ENCODE data around the gene SLC17A2. TPM values are rescaled to one million over a fixed set of nuclear protein-coding genes. Genes with fewer than 3 reads are reported as not detected.

SLC17A2 gene
- total RNA-seq, 4 donors from 2014 or later, result not detected

DNA sequence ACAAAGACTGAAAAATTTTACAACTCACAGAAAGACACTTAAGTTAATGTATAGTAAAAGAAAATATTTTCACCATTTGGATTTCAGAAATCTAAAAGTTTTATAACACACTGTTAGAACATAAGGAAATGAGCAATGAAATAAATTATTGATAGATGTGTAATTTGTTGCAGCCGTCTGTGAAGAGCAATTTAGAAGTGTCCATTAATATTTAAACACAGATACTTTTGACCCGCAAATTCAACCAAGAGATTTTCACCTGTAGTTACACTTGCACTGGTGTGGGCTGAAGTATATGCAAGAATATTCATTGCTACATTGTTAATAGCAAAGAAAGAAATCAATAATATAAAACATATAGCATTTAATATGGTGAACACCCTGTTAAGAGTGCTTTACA lies 41.9 kb downstream of the SLC17A2 start:
- TF ChIP-seq CTCF (IDR thresholded peaks at IDR 0.05) (no peak), EP300 (IDR thresholded peaks at IDR 0.05; ENCODE audit: low read depth) (no peak), POLR2AphosphoS5 (IDR thresholded peaks at IDR 0.05) (no peak), POLR2A (IDR thresholded peaks at IDR 0.05) (no peak)
- intact Hi-C loops (cut with DNase I; ENCODE audit: low total_unique reads) (no loop called here), in situ Hi-C loops (cut with MboI; ENCODE audit: low pct_ligation_motif_present in 1 of 4, low pct_unique_long_range_greater_than_20kb in 1 of 4, low sequenced_read_pairs in 3 of 4) (no loop called here)
- no peak overlapping the region for H3K4me3 ChIP-seq
- WGBS, 2 donors (ENCODE audit: low coverage in 1 of 2), result 73 to 85% methylated on average over 2 of the region's 2 CpGs
- peaks cover 0 to 3% (median 2%) of the 10 kb centered on the region in 4 donors for H3K4me1 ChIP-seq
- H3K36me3 ChIP-seq, result no peaks in the 10 kb centered on the region
- H3K9me3 ChIP-seq, result no peaks in the 10 kb centered on the region
- no peak overlapping the region for H3K27ac ChIP-seq
- no peak for DNase-seq
- H3K27me3 ChIP-seq, result no peaks in the 10 kb centered on the region

DNA sequence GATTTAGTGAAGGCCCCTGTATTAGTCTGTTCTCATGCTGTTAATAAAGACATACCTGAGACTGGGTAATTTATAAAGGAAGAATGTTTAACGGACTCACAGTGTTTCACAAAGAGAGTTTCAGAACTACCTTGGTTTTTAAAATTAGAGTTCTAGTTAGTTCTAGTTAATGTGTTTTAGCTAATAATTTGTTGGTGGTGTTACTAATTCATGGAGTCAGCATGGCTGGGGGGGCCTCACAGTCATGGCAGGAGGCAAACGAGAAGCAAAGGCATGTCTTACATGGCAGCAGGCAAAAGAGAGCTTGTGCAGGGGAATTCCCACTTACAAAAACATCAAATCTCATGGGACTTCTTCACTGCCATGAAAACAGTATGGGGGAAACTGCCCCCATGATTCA lies 44.4 kb downstream of the SLC17A2 start:
- in situ Hi-C loops (cut with MboI; ENCODE audit: low pct_ligation_motif_present in 1 of 4, low pct_unique_long_range_greater_than_20kb in 1 of 4, low sequenced_read_pairs in 3 of 4), result no loop called here
- no peak overlapping the region for H3K4me3 ChIP-seq
- no peaks in the 10 kb centered on the region for H3K27me3 ChIP-seq
- peaks cover 0 to 3% (median 2%) of the 10 kb centered on the region in 4 donors for H3K4me1 ChIP-seq
- TF ChIP-seq POLR2AphosphoS5 (IDR thresholded peaks at IDR 0.05) (no peak), CTCF (IDR thresholded peaks at IDR 0.05) (no peak), EP300 (IDR thresholded peaks at IDR 0.05; ENCODE audit: low read depth) (no peak)
- no peaks in the 10 kb centered on the region for H3K36me3 ChIP-seq
- DNase-seq, result no peak
- intact Hi-C loops (cut with DNase I; ENCODE audit: low total_unique reads), result no loop called here
- H3K27ac ChIP-seq, result no peak overlapping the region
- H3K9me3 ChIP-seq, result no peaks in the 10 kb centered on the region
- 91 to 95% methylated on average over 2 of the region's 2 CpGs for WGBS, 2 donors (ENCODE audit: low coverage in 1 of 2)

DNA sequence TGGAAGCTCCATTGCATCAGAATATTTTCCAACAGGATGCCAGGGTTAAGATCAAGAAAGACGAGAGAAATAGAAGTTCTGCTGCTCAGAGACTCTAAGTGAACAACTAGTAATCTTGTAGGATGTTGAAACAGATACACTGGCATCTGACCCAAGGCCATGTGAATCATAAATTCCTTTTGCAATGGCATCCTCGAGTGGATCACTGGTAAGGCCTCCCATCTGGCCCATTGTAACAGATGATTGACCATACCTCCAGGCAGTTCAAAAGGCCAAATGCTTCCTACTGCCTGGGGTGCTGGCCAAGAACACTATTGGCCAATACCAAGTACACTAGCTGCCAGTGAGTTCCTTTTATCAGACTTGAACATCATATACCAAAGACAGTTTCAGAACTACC lies 46.5 kb downstream of the SLC17A2 start:
- intact Hi-C loops (cut with DNase I; ENCODE audit: low total_unique reads) (no loop called here), in situ Hi-C loops (cut with MboI; ENCODE audit: low pct_ligation_motif_present in 1 of 4, low pct_unique_long_range_greater_than_20kb in 1 of 4, low sequenced_read_pairs in 3 of 4) (no loop called here)
- Histone ChIP-seq H3K4me3 (no peak overlapping the region), H3K4me1 (no peaks in the 10 kb centered on the region), H3K36me3 (no peaks in the 10 kb centered on the region), H3K9me3 (no peaks in the 10 kb centered on the region), H3K27ac (no peak overlapping the region), H3K27me3 (no peaks in the 10 kb centered on the region)
- 50 to 55% methylated on average over 1 to 2 of the region's 2 CpGs for WGBS, 2 donors (ENCODE audit: low coverage in 1 of 2)
- no peak for TF ChIP-seq EP300 (IDR thresholded peaks at IDR 0.05; ENCODE audit: low read depth)
- no peak for TF ChIP-seq POLR2A (IDR thresholded peaks at IDR 0.05)
- no peak for TF ChIP-seq POLR2AphosphoS5 (IDR thresholded peaks at IDR 0.05)
- TF ChIP-seq CTCF (IDR thresholded peaks at IDR 0.05), result no peak
- no peak for DNase-seq

GRCh38 chr6:25883536-25883935 lies 47.0 kb downstream of the SLC17A2 start:
- H3K36me3 ChIP-seq, result no peaks in the 10 kb centered on the region

More at GRCh38 chr6:25883536-25883935, 47.0 kb downstream of the SLC17A2 start:
- TF ChIP-seq CTCF (IDR thresholded peaks at IDR 0.05) (no peak), EP300 (IDR thresholded peaks at IDR 0.05; ENCODE audit: low read depth) (no peak), POLR2AphosphoS5 (IDR thresholded peaks at IDR 0.05) (no peak), POLR2A (IDR thresholded peaks at IDR 0.05) (no peak)
- DNase-seq, result no peak
- WGBS, 2 donors (ENCODE audit: low coverage in 1 of 2), result 86 to 90% methylated on average over 1 of the region's 1 CpG
- H3K4me3 ChIP-seq, result no peak overlapping the region
- intact Hi-C loops (cut with DNase I; ENCODE audit: low total_unique reads), result no loop called here
- H3K27me3 ChIP-seq, result no peaks in the 10 kb centered on the region
- in situ Hi-C loops (cut with MboI; ENCODE audit: low pct_ligation_motif_present in 1 of 4, low pct_unique_long_range_greater_than_20kb in 1 of 4, low sequenced_read_pairs in 3 of 4), result no loop called here
- no peak overlapping the region for H3K27ac ChIP-seq
- H3K9me3 ChIP-seq, result no peaks in the 10 kb centered on the region
- no peaks in the 10 kb centered on the region for H3K4me1 ChIP-seq
